Measurements from ENCODE around the gene BICDL2.
"Not testable (repeated sequence)": the region's sequence is repeated elsewhere in the genome, so short reads cannot be mapped to it uniquely, and the experiment has no call there.

BICDL2 gene

GRCh38 chr16:3084969-3085670 is 48.4 kb upstream of the BICDL2 start:
- no peak for ATAC-seq
- TF ChIP-seq TSHZ2 (CRISPR knock-in tag; IDR thresholded peaks at IDR 0.05): no peak
- no peak for TF ChIP-seq TOX (CRISPR knock-in tag; IDR thresholded peaks at IDR 0.05; ENCODE audit: borderline replicate concordance)
- no peak for TF ChIP-seq CSRNP3 (CRISPR knock-in tag; IDR thresholded peaks at IDR 0.05)
- no peak for TF ChIP-seq GLIS3 (CRISPR knock-in tag; IDR thresholded peaks at IDR 0.05)
- TF ChIP-seq OSR1 (CRISPR knock-in tag; IDR thresholded peaks at IDR 0.05): no peak
- TF ChIP-seq ZNF565 (CRISPR knock-in tag; conservative IDR thresholded peaks at IDR 0.05; ENCODE audit: low read depth): no peak
- no peak for TF ChIP-seq ARNTL (CRISPR knock-in tag; IDR thresholded peaks at IDR 0.05; ENCODE audit: borderline replicate concordance, low read depth)
- no peak for TF ChIP-seq ZC3H10 (CRISPR knock-in tag; IDR thresholded peaks at IDR 0.05)
- TF ChIP-seq PATZ1 (CRISPR knock-in tag; IDR thresholded peaks at IDR 0.05; ENCODE audit: borderline replicate concordance): no peak
- no peak for TF ChIP-seq ZFP30 (CRISPR knock-in tag; IDR thresholded peaks at IDR 0.05)
- TF ChIP-seq ZNF70 (CRISPR knock-in tag; IDR thresholded peaks at IDR 0.05): no peak
- TF ChIP-seq ESRRG (CRISPR knock-in tag; IDR thresholded peaks at IDR 0.05): no peak
- no peak for TF ChIP-seq BACH2 (CRISPR knock-in tag; IDR thresholded peaks at IDR 0.05; ENCODE audit: borderline replicate concordance)
- no peak for TF ChIP-seq POU6F1 (CRISPR knock-in tag; IDR thresholded peaks at IDR 0.05; ENCODE audit: borderline replicate concordance, low read depth)
- no peak for TF ChIP-seq ISL1 (CRISPR knock-in tag; IDR thresholded peaks at IDR 0.05)
- no peak for TF ChIP-seq CSDC2 (CRISPR knock-in tag; IDR thresholded peaks at IDR 0.05)
- TF ChIP-seq PPARA (CRISPR knock-in tag; IDR thresholded peaks at IDR 0.05; ENCODE audit: borderline replicate concordance): no peak

GRCh38 chr16:3084491-3084890 is 47.7 kb upstream of the BICDL2 start:
- no peak for TF ChIP-seq POU6F1 (CRISPR knock-in tag; IDR thresholded peaks at IDR 0.05; ENCODE audit: borderline replicate concordance, low read depth)
- no peak for TF ChIP-seq ZNF8 (CRISPR knock-in tag; IDR thresholded peaks at IDR 0.05)

GRCh38 chr16:3083408-3083807 is 46.7 kb upstream of the BICDL2 start:
- ATAC-seq: not testable (repeated sequence)

More at GRCh38 chr16:3084491-3084890, 47.7 kb upstream of the BICDL2 start:
- ATAC-seq: no peak

GRCh38 chr16:3081957-3082356 is 45.2 kb upstream of the BICDL2 start:
- ATAC-seq: not testable (repeated sequence)

Data from SK-N-SH treated with all-trans-retinoic acid at 6 μM for 48 hours (cell line).